ENCODE data around the gene AGAP1.

DNA sequence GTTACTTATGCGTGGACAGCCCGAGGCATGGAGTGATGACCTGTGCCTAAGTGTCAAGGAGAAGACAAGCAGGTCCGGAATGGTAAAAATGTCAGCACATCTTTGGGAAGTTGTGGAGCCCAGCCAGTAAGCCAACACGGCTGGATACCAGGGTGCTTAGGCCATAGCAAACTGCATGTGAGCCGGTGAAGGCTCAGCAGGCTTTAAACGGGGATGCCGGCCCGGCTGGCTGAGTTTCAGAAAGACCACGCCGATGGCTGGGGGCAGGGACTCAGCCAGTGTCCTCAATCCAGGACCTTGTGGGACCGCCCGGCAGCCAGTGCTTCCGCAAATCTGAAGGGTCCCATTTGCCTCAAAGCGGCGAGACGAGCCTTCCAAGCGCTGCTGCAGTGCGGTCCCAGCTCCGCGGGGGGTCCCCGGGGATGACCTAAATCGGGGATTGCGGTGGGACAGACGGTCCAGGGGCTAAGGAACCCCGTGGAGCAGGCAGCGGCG lies 946 bp upstream of the AGAP1 start:
- TF ChIP-seq, protein P1, sequence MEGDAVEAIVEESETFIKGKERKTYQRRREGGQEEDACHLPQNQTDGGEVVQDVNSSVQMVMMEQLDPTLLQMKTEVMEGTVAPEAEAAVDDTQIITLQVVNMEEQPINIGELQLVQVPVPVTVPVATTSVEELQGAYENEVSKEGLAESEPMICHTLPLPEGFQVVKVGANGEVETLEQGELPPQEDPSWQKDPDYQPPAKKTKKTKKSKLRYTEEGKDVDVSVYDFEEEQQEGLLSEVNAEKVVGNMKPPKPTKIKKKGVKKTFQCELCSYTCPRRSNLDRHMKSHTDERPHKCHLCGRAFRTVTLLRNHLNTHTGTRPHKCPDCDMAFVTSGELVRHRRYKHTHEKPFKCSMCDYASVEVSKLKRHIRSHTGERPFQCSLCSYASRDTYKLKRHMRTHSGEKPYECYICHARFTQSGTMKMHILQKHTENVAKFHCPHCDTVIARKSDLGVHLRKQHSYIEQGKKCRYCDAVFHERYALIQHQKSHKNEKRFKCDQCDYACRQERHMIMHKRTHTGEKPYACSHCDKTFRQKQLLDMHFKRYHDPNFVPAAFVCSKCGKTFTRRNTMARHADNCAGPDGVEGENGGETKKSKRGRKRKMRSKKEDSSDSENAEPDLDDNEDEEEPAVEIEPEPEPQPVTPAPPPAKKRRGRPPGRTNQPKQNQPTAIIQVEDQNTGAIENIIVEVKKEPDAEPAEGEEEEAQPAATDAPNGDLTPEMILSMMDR (IDR thresholded peaks at IDR 0.05): no peak
- TF ChIP-seq POLR2A (IDR thresholded peaks at IDR 0.05): no peak
